ENCODE data around the gene MMRN2.

GRCh38 chr10:86944907-86945306, 12.5 kb downstream of the MMRN2 start:
- TF ChIP-seq PPARA (CRISPR knock-in tag; IDR thresholded peaks at IDR 0.05; ENCODE audit: borderline replicate concordance), result no peak
- TF ChIP-seq BACH2 (CRISPR knock-in tag; IDR thresholded peaks at IDR 0.05; ENCODE audit: borderline replicate concordance), result no peak
- no peak for TF ChIP-seq PATZ1 (CRISPR knock-in tag; IDR thresholded peaks at IDR 0.05; ENCODE audit: borderline replicate concordance)
- no peak for TF ChIP-seq ISL1 (CRISPR knock-in tag; IDR thresholded peaks at IDR 0.05)
- TF ChIP-seq SNAI2 (CRISPR knock-in tag; IDR thresholded peaks at IDR 0.05), result no peak
- TF ChIP-seq TOX (CRISPR knock-in tag; IDR thresholded peaks at IDR 0.05; ENCODE audit: borderline replicate concordance), result no peak
- no peak for TF ChIP-seq TSHZ2 (CRISPR knock-in tag; IDR thresholded peaks at IDR 0.05)
- TF ChIP-seq ZFP3 (CRISPR knock-in tag; IDR thresholded peaks at IDR 0.05), result no peak
- TF ChIP-seq OSR1 (CRISPR knock-in tag; IDR thresholded peaks at IDR 0.05), result no peak
- TF ChIP-seq ARNTL (CRISPR knock-in tag; IDR thresholded peaks at IDR 0.05; ENCODE audit: borderline replicate concordance, low read depth), result no peak
- TF ChIP-seq GLIS3 (CRISPR knock-in tag; IDR thresholded peaks at IDR 0.05), result no peak
- no peak for TF ChIP-seq RARB (CRISPR knock-in tag; IDR thresholded peaks at IDR 0.05)
- no peak for TF ChIP-seq CSRNP3 (CRISPR knock-in tag; IDR thresholded peaks at IDR 0.05)

All from SK-N-SH treated with all-trans-retinoic acid at 6 μM for 48 hours (cell line).